AG08395 (cell line): ENCODE results near the gene HHIPL2.

Experiments used
- DNase-seq: peaks from one replicate; pipeline ENCODE4 v3.0.0; 2012; ENCODE audit warnings: mixed read lengths, low spot score

The HHIPL2 gene

GRCh38 chr1:222547944-222548671 lies at the start of gene HHIPL2:
Gene HHIPL2 (minus strand): TSS chr1:222548104. CDS start chr1:222548044, 60 bp downstream.
- no peak for DNase-seq

DNA sequence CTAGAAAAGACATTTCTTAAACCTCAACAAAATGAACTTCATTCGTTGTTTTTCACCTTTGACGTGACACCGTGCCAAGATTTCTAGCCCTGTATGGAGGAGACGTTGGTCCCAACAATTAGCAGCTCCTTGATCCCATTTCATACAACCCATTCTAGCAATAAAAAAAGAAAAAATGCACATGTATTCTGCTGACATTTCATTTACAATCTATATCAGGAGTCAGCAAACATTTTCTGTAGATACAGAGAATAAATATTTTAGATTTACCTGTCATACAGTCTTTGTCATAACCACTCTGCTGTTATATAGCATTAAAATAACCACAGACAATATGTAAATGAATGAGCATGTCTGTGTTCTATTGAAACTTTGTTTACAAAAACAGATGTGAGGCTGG lies 48.8 kb upstream of the HHIPL2 start:
- no peak for DNase-seq

GRCh38 chr1:222594789-222595188 lies 46.9 kb upstream of the HHIPL2 start:
- no peak for DNase-seq

DNA sequence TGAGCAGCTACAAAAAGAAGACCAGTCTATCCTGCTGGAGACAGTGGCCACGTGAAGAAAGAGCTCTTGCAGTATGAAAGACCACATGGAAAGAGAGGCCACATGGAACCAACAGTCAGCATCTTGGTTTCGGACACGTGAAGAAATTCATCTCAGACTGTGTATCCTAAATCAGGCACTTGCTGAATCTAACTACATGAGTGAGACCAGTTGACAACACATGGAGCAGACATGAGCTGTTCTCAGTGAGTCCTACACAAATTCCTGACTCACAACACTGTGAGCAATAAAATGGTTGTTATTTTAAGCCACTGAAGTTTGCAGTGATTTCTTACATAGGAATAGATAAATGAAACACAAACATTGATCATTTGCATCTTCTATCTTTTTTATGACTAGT lies 44.3 kb upstream of the HHIPL2 start:
- peak; percentile 27 for DNase-seq

DNA sequence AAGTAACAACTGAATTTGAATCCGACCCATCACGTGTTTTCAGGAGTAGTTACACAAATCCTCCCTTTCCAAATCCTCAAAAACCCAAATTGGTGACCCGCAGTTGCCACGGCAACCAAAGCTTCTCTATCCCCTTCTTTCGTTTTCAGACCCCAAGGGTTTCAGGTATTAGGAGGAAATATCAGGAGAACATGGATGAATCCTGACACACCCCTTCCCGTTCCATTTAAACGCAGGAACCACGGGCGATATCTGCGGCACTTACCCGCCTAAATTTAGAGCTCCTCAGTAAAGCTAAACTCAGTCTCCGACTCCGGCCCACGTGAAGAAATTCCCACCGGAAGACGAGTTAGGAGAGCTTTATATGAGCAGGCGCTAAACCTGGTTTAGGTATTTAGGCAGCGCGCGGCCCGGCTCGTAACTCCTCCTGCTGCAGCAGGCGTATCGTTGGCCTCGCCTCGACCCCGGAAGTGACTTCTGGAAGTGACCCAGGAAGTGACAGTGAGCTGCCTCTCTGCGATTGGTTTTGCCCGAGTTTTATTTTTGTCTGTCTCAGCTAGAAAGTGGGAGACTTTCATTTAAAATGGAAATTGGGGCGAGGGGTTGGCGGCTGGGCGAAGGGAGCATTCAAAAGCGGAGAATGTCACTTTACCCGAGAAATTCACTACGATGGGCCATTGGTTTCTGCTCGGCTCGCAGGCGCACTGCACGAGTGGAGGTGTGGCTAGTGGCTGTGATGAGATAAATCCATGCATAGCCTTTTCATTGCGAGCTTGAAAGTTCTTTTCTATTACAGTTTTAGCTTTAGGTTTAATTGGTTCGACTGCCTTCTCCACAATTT lies 41.8 kb upstream of the HHIPL2 start, which contains the start of gene TAF1A:
TSS of gene TAF1A (minus strand) at position 472 of the 841 bp plus-strand sequence.
- peak; percentile 90 for DNase-seq

- peak; percentile 2 for DNase-seq
Observed at GRCh38 chr1:222588135-222588534, 40.2 kb upstream of the HHIPL2 start.

DNA sequence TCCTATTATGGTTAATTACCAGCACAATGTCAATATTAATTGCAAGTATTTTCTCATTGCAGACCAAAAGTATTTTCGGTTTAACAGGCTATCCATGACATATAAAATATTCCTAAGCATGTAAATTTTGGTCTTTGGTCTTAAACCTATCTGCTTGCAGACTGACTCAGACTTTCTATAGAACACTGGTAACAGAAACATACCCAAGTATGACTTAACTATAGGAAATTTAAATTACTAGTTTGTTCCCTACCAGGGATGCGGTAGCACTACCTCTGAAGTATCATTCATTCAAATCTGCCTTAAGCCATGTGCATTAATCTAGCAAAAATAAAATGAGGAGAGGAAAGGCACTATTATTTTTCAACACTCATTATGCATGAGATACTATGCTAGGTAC lies 38.9 kb upstream of the HHIPL2 start:
- DNase-seq: no peak

- DNase-seq: no peak
Observed at GRCh38 chr1:222583079-222583478, 35.2 kb upstream of the HHIPL2 start.

- peak; percentile 11 for DNase-seq
Observed at GRCh38 chr1:222582099-222582774, 34.3 kb upstream of the HHIPL2 start.

DNA sequence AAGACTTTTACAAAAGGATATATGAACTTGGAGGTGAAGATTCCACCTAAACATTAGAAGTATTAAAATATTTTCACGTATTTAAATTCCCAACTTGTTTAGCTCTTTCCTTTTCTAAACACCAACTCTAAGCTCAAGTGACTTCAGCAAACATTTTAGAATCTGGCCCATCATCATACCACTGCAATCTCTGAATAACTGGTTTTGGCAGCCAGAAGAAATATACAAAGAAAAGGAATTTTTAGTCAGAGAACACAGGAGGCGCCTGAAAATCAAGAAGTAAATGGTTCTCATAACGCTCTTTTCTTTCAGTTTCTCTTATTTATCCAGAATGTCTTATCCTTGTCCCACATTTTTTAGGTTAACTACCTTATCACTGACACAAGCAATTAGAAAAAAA lies 31.4 kb upstream of the HHIPL2 start:
- no peak for DNase-seq

- DNase-seq: no peak
Observed at GRCh38 chr1:222570837-222571236, 22.9 kb upstream of the HHIPL2 start.

DNA sequence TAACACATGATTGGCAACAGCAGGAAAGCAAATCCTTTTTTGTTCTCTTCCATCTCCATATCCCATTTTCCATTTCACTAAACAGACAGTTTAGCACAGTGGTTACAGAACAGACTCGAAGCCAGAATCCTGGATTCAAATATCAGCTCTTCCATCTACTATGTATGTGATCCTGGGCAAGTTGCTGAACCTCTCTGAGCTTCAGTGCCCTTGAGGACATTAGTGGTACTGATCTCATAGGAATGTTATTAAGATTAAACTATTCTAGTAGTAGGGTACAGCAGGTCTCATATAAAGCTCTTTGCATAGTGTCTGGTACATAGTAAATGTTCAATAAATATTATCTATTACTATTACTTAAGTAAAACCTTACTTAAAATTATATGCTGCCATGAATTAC lies 13.8 kb upstream of the HHIPL2 start:
- no peak for DNase-seq

- DNase-seq: no peak
Observed at GRCh38 chr1:222557574-222557973, 9.7 kb upstream of the HHIPL2 start.

DNA sequence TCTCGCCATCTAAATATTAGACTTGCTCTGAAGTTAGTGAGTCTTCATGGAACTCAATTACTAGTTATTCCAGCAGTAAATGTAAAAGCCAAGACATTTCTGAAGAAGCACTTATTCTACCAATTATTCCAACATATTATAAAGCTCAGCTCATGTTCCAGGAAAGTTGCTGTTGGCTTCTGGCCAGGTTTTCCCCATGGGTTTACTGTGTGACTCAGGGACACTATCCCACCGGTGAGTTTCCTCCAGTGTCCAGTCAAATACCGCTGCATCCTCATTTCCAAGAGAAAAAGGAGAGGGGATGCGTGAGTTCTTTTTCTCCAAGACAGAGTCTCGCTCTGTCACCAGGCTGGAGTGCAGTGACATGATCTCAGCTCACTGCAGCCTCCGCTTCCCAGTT lies 9.2 kb upstream of the HHIPL2 start:
- DNase-seq: no peak

GRCh38 chr1:222555992-222556615 lies 8.2 kb upstream of the HHIPL2 start:
- DNase-seq: no peak

DNA sequence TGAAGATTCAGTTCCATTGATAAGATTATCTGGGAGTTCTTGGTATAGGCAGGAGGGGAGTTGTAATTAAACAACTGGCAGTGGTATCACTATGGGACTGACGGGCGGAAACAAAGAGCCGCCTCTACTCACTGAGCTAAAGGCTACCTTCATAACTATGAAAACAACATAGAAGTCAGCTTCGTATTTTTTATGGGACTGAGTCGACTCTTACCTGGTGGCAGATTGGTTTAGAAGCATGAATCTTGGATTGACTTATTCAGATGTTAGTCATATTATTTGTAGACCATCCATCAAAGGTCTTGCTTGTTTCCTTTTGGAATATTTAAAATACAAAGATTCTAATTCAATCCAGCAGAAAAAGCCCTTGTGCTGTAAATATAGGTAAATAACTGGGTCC lies 6.3 kb upstream of the HHIPL2 start:
- DNase-seq: no peak

DNA sequence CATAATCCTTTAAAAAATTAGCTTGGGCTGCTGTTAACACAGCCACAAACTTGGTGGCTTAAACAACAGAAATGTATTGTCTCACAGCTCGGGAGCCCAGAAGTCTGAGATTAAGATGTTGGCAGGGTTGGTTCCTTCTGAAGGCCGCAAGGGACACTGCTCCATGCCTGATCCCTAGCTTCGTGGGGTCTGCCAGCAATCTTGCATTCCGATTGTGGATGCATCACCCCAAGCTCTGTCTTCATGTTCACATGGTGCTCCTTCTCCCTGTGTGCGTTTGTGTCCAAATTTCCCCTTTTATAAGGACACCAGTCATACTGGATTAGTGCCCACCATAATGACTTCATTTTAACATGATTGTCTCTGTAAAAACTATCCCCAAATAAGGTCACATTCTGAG lies 5.0 kb upstream of the HHIPL2 start:
- DNase-seq: peak; percentile 20

GRCh38 chr1:222547260-222547614 lies 667 bp downstream of the HHIPL2 start:
- DNase-seq: no peak

DNA sequence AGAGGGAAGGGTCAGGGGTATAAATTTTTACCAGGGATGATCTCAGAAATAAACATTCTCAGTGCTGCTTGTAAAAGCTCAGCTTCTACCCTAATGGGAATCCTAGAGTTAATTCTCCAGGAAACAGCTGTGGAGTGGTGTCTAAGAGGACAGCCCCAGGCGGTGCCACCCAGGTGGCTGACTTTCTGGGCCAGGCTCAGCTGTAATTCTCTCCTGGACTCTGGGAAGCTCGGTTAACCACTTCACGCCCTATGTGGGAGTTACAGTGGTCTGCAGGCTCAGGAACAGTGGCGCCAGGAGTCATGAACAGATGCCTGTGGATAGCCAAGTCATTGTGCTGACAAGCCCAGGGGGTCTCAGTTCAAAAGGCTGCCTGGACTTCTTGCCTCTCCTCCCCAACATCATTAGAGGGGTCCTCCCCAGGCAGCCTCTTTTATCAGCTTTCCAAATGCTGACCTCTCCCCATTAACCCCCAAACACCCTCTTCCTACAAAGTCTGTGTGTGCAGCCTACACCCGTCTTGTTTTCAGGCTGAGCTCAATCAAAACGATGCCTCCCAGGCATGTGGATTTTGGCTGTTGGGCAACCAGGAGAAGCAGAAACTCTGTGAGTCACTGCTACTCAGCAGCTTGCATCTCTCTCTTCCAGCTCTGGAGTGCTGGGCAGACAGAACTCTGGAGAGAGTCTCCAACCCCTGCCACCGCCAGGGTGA lies 1.2 kb downstream of the HHIPL2 start:
- DNase-seq: peak; percentile 93

GRCh38 chr1:222546091-222546490 lies 1.8 kb downstream of the HHIPL2 start:
- DNase-seq: no peak

DNA sequence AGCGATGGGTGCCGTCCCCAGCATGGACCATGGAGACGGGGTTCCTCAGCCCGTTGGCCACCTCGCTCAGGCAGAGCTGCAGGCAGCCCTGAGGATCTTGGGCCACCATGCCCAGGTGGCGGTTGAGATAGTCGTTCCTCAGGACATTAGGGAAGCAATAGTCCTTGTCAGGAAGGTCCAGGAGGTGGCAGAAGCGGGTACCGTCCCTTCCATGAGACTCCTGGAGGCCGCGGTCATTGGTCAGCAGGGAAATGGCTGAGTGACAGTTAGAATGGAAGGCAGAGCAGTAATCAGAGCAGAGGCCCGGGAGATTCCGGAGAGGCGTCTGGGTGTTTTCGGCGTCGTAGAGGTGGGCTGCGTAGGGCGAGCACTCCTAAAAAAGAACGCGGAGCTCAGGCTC lies 4.1 kb downstream of the HHIPL2 start:
- DNase-seq: no peak

- no peak for DNase-seq
Observed at GRCh38 chr1:222540598-222540995, 7.3 kb downstream of the HHIPL2 start.
